Activated CD4-positive, alpha-beta T cell treated with anti-CD3 and anti-CD28 coated beads, Interleukin-2, amount 50 U/mL, for 16 hours (primary cell): ENCODE measurements around the gene LRRC72.
"Not testable (repeated sequence)": the region's sequence is repeated elsewhere in the genome, so short reads cannot be mapped to it uniquely, and the experiment has no call there.

Experiments used
- DNase-seq: peaks from one replicate; pipeline ENCODE4 v3.0.0-alpha.2; 2020

Gene LRRC72

DNA sequence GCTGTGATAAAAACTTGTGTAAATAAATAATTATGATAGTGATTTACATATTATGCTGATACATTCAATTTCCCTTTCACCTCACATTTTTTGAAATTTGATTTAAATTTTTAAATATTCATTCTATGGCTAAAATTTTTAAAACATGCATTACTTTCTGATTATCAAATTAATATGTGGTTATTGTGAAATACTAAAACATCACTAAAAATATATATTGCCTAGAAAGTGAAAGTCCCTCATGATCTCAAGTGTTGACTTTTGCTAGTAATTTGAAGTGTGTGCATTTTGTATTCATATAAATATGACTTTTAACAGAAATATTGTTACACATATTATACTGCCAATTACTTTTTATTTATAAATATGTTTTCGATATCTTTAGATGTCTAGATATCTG, 3.1 kb downstream of the LRRC72 start:
- DNase-seq = no peak

DNA sequence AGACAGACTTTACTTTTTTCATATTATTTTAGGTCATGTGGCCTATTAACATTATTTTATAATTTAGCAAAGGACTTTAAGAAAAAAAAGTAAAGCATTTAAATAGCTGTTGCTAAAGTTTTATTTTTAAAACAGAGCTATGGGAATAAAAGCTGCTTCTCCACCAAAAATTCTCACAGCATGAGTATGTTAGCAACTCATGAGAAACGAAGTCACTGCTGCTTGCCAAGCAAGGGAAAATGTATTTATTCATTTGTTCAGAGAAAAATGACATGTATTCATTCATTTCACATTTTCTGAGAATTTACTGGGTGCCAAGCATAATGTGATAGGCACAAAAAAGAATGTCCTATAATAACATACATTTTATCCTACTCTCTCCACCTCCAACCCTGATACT, 5.1 kb downstream of the LRRC72 start:
- no peak for DNase-seq

DNA sequence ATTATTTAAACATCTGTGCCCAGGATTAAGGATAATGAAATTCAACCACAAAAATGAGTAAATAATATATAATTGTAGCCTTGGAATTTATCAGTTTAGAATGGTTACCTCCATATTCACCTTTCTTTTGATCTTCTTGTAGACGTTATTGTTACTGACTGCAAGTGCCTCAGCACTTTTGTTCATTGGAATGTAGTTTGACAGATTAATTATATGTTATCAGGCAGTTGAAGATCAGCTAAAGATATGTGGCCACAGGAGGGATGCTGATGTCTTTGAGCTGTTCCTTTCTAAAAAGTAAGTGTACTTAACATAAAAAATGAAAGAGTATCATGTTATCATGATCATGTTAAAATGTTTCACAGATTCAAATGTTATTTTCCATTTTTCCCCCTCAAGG, 5.6 kb downstream of the LRRC72 start:
- DNase-seq = no peak

DNA sequence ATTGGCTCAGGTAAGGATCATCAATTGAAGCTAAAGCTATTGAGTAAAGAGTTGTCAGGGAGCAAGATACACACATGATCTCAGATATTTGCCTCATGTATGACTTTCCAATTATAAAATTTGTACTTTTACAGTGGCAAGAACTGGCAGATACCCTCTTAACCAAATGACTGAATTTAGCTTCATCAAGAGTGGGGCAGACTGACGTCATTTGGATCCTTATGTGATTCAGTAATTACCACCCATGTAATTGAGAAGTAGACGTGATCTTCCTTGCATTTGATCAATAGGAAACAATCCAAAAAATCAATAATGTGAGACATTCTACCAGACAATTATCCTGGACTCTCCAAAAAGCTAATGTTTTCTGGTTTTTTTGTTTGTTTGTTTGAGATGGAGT, 8.9 kb downstream of the LRRC72 start:
- DNase-seq = no peak

DNA sequence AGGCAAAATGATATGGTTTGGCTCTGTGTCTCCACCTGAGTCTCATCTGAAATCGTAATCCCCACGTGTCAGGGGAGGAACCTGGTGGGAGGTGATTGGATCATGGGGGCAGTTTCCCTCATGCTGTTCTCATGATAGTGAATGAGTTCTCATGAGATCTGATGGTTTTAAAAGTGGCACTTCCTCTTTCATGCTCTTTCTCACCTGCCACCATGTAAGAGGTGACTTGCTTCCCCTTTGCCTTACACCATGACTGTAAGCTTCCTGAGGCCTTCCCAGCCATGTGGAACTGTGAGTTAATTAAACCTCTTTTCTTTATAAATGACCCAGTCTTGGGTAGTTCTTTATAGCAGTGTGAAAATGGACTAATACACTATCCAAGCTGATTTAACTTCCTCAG, 13.9 kb downstream of the LRRC72 start:
- DNase-seq = not testable (repeated sequence)

DNA sequence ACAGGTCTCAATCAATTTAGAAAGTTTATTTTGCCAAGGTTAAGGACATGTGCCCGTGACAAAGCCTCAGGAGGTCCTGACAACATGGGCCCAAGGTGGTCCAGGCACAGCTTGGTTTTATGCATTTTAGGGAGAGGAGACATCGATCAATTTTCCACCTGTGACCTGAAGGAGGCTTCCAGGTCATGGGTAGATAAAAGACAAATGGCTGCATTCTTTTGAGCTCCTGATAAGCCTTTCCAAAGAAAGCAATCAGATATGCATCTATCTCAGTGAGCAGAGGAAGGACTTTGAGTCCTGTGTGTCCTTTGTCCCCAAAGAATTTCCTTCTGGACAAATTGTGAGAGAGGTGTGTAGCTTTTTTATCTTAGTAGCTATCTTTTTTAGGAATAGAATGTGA, 15.8 kb downstream of the LRRC72 start:
- DNase-seq = no peak

DNA sequence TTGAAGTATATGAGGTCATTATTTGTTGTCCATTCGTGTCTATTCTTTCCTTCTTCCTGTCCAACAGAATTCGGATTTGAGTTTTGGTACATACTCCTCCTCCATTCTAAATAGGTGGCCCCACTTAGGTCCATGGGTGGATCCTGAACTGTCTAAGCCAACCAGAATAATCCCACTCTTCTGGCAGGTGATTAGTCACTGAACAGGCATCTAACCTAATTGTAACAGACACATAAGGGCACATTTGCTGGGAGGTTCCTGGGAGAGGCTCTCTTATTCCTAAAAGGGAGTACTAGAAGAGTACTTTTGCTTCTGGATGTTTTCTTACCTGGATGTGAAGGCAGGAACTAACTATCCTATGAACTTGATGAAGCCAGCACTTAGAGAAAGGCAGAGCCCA, 16.8 kb downstream of the LRRC72 start:
- DNase-seq = no peak

DNA sequence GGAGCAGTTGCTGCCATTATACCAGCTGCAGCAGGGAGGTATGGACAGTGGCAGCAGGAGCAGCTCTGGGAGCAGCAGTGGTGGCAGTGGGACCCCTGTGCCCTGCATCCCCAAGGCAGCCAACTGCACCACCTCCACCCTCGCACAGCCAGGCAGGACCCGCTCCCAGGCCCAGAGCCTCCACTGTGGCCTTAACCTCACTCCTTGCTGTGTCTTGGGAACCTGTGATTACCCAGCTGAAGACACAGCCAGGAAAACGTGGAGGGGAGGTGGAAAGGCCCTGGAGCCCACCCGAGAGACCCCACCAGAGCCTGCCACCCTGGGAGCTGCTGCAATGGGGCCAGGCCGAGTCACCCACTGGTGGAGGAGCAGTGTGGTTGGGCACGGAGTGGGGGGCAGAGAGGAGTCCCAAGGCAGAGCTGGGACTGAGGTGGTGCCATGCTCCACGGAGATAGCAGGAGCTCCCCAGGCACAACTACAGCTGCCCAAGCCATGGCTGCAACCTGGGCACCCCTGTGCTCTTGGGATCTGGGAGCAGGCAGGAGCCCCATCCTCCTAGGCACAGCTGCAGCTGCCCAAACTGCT, 20.4 kb downstream of the LRRC72 start:
- no peak for DNase-seq

DNA sequence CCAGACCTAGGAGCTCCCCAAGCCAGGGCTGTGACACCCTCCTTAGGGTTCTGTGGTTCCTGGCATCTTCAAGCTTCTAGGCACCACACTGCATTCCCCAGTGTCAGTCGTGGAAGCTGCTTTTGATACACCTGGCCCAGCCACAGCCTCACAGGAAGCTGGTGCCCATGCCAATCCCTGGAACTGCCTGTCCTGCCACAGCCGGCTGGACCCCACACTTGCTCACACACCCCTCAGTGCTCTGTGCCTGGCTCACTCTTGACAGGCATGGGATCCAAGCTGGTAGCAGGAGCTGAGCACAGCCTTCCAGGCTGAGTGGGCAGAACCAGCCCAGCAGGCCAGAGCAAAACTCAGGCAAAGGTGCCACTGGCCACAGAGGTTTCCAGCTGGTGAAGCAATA, 21.8 kb downstream of the LRRC72 start:
- DNase-seq = no peak

DNA sequence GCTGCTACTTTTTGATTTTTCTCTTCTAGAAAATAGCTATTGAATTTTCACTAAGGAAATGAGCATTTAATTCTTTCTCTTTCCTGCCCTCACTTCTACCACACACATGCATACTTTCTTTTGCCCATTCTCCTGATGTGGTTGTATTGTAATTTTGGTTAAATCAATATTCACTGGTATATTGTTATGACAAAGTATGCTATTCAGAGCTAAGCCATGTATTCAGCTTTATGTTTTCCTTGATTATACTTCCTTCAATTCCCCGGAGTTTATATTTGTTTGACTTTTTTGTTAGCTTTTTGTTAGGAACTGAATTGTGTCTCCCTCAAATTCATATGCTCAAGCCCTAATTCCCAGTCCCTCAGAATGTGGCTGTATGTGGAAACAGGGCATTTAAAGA, 24.0 kb downstream of the LRRC72 start:
- no peak for DNase-seq

DNA sequence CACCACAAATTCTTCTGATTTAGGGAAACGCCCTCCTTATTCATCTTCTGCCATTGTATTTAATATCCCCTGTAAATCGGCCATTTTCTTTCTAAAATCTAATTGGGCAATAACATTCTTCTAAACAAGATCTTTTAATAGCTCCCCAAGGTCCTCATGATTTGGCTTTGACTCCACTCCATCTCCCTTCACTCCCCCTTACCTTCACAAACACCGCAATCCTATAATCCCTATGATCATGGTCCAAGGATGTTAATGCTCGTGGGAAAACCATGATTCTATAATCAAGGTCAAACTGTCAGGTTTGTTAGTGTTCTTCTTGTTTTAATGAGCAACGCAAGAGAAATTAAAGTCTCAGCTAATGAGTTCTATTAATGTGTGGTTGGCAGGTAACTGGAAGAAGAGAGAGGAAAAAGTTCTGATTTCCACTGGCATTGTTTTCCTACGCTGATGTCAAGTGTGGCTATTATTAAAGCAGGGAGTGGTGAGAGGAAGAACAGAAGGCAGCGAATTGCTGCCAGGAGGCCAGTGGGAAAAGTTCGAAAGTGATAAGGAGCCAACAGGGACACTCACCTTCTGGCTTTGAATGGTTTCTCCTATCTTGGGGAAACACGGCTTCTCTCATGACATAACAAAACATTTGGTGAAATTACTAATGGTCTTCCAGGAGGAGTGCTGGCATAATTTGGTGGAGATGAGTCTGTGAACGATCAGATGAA, 28.1 kb downstream of the LRRC72 start:
- no peak for DNase-seq

DNA sequence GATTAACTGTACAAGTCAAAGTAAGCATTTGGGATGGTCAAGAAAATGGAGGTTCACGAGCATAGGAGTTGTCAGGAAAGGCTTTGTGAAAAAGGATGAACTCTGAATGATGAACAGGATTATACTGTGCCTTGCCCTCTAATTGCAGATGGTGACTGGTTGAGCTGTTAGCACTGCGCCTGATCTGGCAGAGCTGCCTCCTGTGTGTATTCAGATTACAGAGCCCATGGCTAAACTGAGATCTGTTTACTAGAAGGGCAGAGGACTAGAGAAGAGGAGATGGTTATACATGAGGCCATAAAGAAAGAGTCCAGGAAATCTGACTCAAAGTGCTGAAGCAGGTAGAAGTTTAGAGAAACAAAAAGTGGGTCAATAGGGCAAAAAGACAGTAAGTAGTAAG, 29.7 kb downstream of the LRRC72 start:
- DNase-seq = no peak

DNA sequence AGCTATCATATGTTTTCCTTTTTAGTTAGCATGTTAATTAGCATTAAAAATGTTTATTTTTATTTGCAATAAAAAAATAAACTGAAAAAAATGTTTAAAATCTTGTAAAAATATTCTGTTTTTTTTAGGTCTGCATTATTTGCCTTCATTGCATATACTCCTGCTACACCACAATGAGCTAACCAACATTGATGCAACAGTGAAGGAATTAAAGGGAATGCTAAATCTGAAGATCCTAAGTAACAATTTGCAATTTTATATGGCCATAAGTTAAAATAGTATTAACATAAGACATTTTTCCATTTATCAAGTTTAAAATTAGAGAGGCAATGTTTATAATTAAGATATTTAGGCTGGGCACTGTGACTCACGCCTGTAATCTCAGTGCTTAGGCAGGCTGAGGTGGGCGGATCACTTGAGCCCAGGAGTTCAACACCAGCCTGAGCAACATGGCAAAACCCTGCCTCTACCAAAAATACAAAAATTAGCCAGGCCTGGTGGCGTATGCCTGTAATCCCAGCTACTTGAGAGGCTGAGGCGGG, 32.2 kb downstream of the LRRC72 start:
- no peak for DNase-seq

DNA sequence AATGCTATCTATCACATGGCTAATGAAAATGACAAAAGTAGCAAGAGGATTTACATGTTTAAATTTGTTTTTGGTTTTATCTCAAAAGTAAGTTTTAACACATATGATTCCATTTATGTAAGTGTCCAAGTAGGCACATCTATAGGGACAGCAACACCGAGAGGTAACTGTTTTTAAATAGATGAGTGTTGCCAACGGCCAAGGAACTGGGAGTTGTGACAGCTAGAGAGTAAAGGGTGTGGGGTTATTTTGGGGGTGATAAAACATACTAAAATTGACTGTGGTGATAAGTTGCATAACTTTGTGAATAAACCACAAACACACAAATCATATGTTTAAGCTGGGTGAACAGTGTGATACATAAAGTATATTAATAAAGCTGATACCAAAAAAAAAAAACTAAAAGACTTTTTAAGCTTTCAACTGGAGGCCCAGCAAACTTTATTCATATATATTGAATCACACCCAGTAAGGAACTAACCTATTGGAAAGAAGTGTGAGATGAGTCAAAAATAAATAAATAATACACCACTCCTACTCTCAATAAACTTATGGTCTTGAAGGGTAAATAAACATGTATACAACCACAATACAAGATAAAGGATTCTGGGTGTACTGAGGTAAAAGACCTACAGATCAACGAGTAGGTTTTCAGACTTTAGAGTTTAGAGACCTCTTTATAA, 33.0 kb downstream of the LRRC72 start:
- DNase-seq = no peak

DNA sequence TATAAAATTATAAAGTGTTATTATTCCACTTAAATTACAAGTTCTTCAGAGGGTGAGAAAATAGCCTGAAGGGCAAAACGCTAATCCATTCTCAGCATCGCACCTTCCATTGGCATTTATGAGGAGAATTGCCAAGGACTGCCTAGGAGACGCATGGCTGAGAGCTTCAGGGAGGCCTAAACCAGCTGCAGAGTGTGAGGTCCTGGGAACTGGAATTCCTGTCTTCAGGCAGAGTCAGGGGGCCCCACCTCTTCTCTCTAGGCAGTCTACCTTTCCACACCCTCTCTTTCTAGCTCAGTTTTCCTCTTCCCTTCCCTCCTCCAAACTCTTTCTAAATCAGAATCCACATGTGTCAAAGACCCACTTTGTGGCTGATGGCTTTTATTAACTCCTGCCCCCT, 35.3 kb downstream of the LRRC72 start:
- DNase-seq = no peak

DNA sequence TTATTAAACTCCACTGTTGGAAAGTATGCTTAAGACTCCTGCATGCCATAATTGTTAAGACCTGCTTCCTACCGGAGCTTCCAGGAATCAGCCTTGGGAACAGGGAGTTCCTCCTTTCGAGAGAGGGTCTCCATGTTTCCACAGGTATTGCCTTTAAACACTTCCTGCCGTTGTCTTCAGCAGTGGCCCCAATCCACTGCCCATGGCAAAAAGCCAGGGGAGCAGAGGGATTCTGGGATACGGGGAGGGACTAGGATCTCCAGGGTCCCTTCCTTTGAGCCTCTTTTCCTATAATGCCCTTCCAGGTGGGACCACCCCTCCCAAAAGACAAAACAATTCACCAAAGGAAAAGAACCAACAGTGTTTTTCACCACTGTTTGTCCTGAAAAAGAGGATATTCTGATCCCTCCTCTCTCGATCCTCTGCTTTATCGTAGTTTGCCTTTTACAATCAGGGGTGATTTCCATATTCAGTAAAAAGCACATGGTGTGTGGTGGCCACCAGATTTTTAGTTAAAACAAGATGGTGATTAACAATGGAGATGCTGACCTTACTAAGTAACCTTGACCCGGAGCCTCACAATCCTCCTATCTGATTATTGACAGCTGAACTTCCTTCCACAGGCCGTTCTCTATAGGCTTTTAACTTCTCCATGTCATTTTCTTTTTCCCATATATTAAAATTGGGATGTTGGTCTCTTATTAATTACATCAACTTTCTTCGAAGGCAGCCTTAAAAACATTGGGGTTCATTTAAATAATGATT, 36.0 kb downstream of the LRRC72 start:
- no peak for DNase-seq

DNA sequence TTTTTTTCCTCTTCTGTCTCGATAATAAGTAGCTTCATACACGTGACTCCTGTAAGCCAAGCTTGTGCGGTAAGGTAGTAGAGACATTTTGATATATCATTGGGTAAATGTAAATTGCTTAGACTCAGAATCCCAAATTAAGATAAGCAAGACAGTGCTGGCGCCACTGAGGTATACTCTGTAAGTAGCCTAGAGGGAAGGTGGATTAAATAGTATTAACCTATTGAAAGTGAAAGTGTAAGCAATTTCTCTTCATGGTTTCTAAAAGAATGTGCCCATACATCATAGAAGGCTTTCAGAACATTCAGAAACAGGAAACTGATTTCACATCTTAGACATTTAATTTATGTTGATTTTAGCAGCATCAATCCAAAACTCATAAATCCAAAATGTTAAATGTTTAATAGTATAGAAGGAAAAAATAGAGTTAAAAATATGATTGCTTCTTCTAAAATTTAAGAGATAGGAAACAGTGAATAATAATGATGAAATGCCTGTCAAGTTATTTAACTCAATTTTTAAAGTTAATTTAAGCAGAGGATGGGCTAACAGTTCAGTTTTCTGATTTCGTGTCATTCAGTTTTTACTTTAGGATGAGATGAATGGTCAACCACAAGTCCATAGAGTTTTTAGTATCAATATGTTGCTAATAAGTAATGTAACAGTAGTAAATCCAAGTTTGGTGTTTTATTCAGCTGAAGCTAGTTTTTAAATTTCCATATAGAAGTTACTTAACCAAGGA, 36.8 kb downstream of the LRRC72 start:
- peak; percentile 8 for DNase-seq

DNA sequence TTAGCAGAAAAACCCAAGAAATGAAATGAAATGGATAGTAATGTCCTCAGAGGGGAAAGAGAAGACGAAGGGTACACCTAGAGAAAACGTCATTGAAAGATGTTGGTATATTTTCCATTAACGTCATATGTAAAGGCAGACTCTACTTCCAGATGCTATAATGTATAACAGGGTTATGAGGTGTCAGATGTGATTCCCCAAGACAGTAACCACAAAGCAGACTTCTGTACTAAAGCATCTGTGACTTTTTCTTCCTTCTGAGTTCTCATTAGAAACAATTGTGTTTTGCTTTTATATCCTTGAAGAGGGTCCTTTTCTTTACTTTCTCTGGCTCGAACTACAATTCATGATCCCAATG, 37.4 kb downstream of the LRRC72 start:
- DNase-seq = no peak

DNA sequence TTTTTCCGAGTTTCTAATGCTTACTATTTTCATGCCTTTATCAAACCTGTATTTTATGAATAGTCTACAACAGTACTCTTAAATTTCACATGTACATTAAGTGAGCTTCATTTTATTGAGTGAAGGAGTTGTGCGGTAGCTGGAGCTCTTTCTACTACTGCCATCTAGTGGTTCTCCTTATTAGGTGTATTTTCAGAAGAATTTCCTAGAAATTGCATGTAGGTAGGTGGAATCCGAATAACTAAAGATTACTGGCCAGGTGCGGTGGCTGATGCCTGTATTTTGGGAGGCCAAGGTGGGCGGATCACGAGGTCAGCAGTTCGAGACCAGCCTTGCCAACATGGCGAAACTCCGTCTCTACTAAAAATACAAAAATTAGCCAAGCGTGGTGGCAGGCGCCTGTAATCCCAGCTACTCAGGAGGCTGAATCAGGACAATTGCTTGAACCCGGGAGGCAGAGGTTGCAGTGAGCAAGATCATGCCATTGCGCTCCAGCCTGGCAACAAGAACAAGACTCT, 38.3 kb downstream of the LRRC72 start:
- peak; percentile 68 for DNase-seq

DNA sequence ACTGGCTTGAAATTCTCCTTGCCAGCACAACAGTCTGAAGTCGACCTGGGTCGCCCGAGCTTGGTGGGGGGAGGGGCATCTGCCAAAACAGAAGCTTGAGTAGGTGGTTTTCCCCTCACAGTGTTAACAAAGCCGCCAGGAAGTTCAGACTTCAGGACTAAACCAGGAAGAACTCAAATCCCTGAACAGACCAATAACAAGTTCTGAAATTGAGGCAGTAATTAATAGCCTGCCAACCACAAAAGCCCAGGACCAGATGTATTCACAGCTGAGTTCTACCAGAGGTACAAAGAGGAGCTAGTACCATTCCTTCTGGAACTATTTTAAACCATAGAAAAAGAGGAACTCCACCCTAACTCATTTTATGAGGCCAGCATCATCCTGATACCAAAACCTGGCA, 45.3 kb downstream of the LRRC72 start:
- DNase-seq = no peak

DNA sequence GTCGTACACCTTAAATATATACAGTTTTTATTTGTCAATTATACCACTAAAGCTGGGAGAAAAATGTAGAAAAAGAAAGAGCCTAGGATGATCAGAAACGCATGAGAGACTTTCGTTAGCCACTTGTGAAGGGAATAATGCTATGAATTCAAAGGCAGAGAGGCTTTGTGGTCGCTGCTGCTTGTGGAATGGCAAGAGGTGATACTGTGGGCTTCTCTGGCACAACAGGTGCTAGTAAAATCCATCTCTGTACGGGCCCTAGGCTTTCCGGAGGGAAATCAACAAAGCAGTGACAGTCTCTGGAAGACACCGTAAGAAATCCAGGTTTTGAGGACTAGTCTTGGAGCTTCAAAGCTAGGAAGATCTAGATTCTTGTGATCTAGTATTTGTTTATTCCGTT, 52.6 kb downstream of the LRRC72 start:
- DNase-seq = no peak

DNA sequence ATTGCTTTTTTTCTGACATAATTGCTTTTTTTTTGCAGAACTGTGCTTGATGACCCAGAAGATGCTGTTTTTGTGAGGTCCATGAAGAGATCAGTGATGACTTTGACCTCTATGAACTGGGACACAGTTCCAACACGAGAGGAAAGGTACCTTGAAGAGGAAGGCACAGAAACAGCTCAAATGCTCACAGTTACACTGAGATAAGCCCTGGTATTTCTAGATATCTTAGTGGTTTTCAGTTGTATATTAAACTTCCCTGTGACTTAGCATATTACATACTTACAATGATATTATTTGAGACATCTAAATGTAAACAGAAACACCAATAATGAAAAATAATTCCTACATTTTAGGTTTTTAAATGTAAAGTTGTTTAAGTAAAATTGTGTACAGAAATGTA, 54.7 kb downstream of the LRRC72 start:
- DNase-seq = no peak

DNA sequence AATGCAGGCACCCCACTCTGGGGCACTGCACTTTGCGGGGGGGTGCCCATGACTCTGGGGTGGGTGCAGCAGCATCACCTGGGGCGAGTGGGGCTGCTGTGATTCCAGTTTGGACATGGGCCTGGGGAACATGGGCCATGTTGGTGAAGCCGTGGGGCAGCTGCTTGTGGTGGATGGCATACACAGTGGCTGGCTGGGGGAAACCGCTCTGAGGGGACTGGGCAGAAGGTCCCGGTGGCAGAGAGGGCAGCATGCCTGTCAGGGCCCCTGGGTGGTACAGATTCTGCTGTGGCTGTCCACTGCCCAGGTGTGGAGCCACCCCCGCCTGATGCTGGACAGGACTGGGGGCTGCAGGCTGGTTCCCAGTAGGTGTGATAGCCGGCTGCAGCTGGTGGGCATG, 57.2 kb downstream of the LRRC72 start:
- no peak for DNase-seq
